ENCODE results near the gene LPCAT1. TPM values are rescaled to one million over a fixed set of nuclear protein-coding genes. Genes with fewer than 3 reads are reported as not detected.

LPCAT1 gene
- total RNA-seq, 1 donor = 41.3 TPM

DNA sequence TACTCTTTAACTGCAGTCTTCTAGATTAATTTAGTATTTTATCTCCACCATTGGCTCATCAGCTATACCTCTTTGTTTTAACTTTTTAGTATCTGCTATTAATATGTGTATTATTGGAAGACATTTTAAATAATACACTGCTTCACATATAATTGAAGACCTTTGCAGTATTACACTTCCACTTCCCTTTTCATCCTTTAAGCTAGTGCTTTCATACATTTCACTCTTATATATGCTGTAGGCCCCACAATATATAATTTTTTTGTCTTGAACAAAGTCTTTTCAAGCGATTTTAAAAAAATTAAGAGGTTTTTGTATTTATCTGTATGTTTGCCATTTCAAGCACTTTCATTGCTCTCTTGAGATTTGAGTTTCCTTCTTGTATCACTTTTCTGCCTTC is 8.6 kb upstream of the LPCAT1 start:
- no peak for DNase-seq (ENCODE audit: low read depth)
- no peak overlapping the region for H3K4me3 ChIP-seq (ENCODE audit: low read depth, low read length)
- TF ChIP-seq, protein P1, sequence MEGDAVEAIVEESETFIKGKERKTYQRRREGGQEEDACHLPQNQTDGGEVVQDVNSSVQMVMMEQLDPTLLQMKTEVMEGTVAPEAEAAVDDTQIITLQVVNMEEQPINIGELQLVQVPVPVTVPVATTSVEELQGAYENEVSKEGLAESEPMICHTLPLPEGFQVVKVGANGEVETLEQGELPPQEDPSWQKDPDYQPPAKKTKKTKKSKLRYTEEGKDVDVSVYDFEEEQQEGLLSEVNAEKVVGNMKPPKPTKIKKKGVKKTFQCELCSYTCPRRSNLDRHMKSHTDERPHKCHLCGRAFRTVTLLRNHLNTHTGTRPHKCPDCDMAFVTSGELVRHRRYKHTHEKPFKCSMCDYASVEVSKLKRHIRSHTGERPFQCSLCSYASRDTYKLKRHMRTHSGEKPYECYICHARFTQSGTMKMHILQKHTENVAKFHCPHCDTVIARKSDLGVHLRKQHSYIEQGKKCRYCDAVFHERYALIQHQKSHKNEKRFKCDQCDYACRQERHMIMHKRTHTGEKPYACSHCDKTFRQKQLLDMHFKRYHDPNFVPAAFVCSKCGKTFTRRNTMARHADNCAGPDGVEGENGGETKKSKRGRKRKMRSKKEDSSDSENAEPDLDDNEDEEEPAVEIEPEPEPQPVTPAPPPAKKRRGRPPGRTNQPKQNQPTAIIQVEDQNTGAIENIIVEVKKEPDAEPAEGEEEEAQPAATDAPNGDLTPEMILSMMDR (IDR thresholded peaks at IDR 0.05; ENCODE audit: insufficient read depth, low read length) = no peak

DNA sequence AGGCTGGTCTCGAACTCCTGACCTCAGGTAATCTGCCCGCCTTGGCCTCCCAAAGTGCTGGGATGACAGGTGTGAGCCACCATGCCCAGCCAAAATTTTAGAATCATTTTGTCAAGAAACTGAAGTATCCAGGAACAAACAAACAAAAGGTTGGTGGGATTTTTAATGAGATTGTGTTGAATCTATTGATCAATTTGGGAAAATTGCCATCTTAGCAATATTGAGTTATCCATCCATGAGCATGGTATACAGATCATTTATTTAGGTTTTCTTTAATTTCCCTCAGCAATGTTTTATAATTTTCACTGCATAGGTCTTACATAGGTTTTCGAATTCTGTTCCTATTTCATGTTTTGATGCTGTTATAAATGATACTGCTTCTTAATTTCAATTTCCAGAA is 5.7 kb upstream of the LPCAT1 start:
- no peak overlapping the region for H3K4me3 ChIP-seq (ENCODE audit: low read depth, low read length)
- TF ChIP-seq, protein P1 (IDR thresholded peaks at IDR 0.05; ENCODE audit: insufficient read depth, low read length) = no peak
- DNase-seq (ENCODE audit: low read depth) = no peak

DNA sequence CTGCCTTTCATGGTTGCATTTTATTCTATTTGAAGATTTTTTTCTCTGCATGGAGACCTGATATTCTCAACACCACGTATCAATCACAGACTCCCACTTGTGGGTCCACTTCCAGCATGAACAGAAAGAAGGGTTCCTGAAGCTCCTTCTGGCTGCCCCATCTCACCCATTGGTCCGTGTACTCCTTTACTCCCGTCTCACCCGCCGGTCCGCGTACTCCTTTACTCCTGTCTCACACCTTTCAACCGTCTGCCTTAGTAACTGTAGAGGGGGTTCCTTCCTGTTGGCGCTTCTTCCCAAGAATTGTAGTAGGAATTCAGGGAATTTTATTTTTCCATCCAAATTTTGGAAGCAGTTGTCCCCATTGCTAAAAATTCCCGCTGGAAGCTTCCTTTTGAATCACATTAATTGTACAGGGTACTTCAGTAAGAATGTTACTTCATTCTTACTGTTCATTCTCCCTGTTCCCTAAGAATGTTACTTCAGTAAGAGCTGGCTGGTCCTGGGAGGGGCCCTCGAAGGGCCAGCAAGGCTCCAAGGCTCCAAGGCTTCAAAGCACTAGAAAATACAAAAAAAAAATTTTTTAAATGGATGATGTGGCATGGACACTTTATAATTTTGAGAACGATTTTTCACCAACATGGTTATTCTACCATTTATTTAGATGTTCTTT is 3.9 kb upstream of the LPCAT1 start:
- no peak for DNase-seq (ENCODE audit: low read depth)
- TF ChIP-seq, protein P1 (IDR thresholded peaks at IDR 0.05; ENCODE audit: insufficient read depth, low read length) = no peak
- H3K4me3 ChIP-seq (ENCODE audit: low read depth, low read length) = no peak overlapping the region

DNA sequence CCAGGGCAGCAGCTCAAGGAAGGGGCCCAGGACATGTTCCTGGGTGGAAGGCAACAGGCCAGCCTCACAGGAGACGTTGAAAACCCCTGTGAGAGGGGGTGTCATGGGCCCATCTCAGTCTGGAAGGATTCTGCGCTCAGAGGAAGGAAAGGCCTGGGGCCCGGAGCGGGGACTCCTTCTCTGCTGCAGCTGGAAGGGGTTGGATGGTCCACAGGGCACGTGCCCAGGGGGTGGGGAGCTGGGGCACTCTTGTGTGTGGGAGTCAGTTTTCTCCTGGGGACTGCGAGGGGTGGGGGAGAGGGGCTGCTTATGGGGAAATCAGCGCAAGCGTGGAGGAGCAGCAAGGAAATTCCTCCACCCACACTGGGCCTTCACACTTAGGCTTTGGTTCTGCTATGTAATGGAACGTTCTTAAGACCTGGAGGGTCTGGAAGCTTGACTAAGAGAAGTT is 2.9 kb upstream of the LPCAT1 start:
- TF ChIP-seq, protein P1 (IDR thresholded peaks at IDR 0.05; ENCODE audit: insufficient read depth, low read length) = no peak
- DNase-seq (ENCODE audit: low read depth) = no peak
- H3K4me3 ChIP-seq (ENCODE audit: low read depth, low read length) = no peak overlapping the region

DNA sequence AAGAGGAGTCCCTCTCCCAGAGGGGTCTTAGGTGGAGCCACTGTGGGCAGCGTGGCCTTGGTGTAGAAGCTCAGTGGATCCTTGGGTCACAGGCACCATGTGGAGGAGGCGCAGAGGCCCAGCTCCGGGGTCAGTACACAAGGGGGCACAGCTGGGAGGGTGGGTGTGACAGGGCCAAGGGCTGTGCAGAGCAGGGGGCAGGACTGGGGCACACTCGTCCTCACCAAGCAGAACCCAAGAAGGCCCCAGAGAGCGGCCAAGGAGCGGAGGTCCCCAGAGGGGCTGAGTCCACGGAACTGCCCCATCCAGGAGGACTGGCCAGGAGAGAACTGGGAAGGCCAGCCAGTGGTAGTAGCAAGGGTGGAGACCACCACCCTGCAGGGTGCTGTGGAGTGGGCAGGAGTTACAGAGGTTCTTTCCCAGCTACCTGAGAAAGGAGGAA is 2.5 kb upstream of the LPCAT1 start:
- no peak for DNase-seq (ENCODE audit: low read depth)
- no peak overlapping the region for H3K4me3 ChIP-seq (ENCODE audit: low read depth, low read length)
- TF ChIP-seq, protein P1 (IDR thresholded peaks at IDR 0.05; ENCODE audit: insufficient read depth, low read length) = no peak

DNA sequence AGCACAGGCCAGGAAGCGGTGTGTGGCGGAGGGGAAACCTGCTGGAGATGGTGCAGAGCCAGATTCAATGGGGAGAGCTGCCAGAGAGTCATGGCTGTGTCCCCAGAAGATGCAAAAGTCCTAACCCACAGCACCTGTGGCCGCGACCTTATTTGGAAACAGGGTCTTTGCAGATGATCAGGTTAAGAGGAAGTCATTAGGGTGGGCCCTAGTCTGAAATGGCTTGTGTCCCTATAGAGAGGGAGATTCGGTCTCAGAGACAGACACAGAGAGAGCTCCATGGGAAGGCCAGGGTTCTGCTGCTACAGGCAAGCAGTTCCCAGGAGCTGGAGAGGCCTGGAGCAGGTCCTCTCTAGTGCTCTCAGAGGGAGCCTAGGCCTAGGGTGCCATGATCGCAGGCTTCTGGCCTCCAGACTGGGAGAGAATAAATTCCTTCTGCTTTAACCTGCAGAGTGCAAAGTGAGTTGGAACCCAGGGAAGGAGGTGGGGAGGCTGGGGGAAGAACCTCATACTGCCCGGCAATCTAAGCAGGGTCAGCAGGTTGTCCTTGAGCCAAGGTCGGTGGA is 1.9 kb upstream of the LPCAT1 start:
- TF ChIP-seq, protein P1 (IDR thresholded peaks at IDR 0.05; ENCODE audit: insufficient read depth, low read length) = no peak
- no peak for DNase-seq (ENCODE audit: low read depth)
- H3K4me3 ChIP-seq (ENCODE audit: low read depth, low read length) = no peak overlapping the region

Data from fibroblast of the aortic adventitia (primary cell).